Thyroid gland (tissue), 4 donors: Measurements from ENCODE around the gene HACD2. TPM values are rescaled to one million over a fixed set of nuclear protein-coding genes. Genes with fewer than 3 reads are reported as not detected.

Experiments used
- DNase-seq, 2 donors: peaks; one replicate each; pipeline ENCODE4 v3.0.0-alpha.2; 2019
- H3K27ac ChIP-seq, 3 donors: fragments of 200-600 bp; sonication (generic); 1 replicate in 2 of 3; 2 replicates in 1 of 3; pipeline ENCODE4 v1.5.1; 2016 to 2019; ENCODE audit warnings: mild to moderate bottlenecking in 1 of 3, moderate library complexity in 1 of 3
- H3K27me3 ChIP-seq: fragments of 200-600 bp; sonication (generic); one replicate; pipeline ENCODE4 v1.5.1; 2019
- H3K36me3 ChIP-seq, 2 donors: fragments of 200-600 bp; sonication (generic); one replicate each; pipeline ENCODE4 v1.5.1; 2016 to 2019
- H3K4me1 ChIP-seq, 2 donors: fragments of 200-600 bp; sonication (generic); one replicate each; pipeline ENCODE4 v1.5.1; 2017 to 2019
- H3K4me3 ChIP-seq, 3 donors: fragments of 200-600 bp; sonication (generic); replicated peaks in 1 of 3; 1 replicate in 2 of 3; 2 replicates in 1 of 3; pipeline ENCODE4 v1.5.1; 2016; ENCODE audit warnings: mild to moderate bottlenecking in 1 of 3
- H3K9me3 ChIP-seq: fragments of 200-600 bp; sonication (generic); one replicate; pipeline ENCODE4 v1.5.1; 2017
- POLR2A ChIP-seq, 2 donors: fragments of 450-650 bp; IDR thresholded peaks; one replicate each; pipeline ENCODE4 v1.6.1; 2017; ENCODE audit warnings: antibody characterized with exemption in 2 of 2, mild to moderate bottlenecking in 2 of 2, moderate library complexity in 1 of 2
- WGBS, 2 donors: methylation state at CpG; one replicate each; pipeline ENCODE4 v1.1.5; 2017; 5-methylcytosine and 5-hydroxymethylcytosine counted together
- intact Hi-C: fragments of 100-400 bp; cut with DNase I; formaldehyde crosslinking; loops from one replicate; pipeline ENCODE4 v1.15.1; 2023
- total RNA-seq, 4 donors: library from RNA; depleted of rRNA; stranded (reverse); fragments of >200 nt; gene quantifications; one replicate each; pipeline ENCODE4 v1.2.3, GENCODE V29; 2016
- TF ChIP-seq, protein P1 (sequence below), 6 experiments: fragments of 200-600 bp in 3 of 6; fragments of 450-650 bp in 3 of 6; sonication (generic) in 3 of 6; IDR thresholded peaks; one replicate each; pipeline ENCODE4 v1.5.1; 2016 to 2019; ENCODE audit warnings: antibody characterized with exemption in 6 of 6, mild to moderate bottlenecking in 2 of 6, inconsistent platforms in 1 of 6, moderate library complexity in 1 of 6

HACD2 gene
- total RNA-seq, 4 donors from 2014 or later: 27.8 to 38.3 (median 32.2) TPM

DNA sequence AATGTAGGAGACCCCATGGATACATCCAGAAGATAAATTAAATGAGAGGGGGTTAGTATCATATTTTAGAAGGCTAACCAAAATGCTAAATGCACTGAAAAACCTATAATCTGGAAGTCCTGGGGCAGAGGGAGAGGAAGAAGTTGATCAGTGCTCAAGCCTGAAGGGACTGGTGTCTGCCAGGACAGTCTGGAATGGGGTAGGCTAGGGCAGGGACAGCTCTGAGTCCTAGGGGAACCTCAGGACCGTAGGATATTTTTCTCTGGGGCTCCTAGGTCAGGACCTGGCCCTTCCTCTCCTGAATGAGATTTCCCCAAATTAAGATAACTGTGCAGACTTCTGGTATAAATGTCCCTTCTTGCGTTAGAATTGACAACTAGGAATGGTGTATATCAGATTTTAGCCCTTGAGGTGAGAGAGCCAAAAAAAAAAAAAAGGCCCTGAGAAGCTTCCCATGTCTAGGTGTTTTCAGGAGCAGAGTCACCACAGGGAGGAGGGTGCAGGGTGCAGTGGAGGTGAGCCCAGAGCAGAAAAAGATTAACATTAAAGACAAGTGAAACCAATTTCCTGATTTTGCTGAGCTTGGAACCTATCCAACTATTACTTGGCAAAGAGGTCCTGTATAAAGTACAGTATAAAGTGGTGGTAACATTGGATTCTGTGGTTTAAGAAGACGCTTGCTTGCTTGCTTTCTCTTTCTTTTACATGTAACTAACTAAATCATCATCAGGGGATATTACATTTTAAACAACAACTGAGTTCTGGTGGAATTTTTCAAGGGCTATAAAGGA is 63.5 kb downstream of the HACD2 start:
- no peaks in the 10 kb centered on the region for H3K27me3 ChIP-seq
- H3K9me3 ChIP-seq: no peaks in the 10 kb centered on the region
- intact Hi-C loops: no loop called here
- TF ChIP-seq, protein P1, sequence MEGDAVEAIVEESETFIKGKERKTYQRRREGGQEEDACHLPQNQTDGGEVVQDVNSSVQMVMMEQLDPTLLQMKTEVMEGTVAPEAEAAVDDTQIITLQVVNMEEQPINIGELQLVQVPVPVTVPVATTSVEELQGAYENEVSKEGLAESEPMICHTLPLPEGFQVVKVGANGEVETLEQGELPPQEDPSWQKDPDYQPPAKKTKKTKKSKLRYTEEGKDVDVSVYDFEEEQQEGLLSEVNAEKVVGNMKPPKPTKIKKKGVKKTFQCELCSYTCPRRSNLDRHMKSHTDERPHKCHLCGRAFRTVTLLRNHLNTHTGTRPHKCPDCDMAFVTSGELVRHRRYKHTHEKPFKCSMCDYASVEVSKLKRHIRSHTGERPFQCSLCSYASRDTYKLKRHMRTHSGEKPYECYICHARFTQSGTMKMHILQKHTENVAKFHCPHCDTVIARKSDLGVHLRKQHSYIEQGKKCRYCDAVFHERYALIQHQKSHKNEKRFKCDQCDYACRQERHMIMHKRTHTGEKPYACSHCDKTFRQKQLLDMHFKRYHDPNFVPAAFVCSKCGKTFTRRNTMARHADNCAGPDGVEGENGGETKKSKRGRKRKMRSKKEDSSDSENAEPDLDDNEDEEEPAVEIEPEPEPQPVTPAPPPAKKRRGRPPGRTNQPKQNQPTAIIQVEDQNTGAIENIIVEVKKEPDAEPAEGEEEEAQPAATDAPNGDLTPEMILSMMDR (IDR thresholded peaks at IDR 0.05): no peak
- TF ChIP-seq POLR2A (IDR thresholded peaks at IDR 0.05): no peak
- peaks cover 0 to 9% of the 10 kb centered on the region in 2 donors for H3K4me1 ChIP-seq
- no peak overlapping the region for H3K4me3 ChIP-seq
- no peak overlapping the region for H3K27ac ChIP-seq
- 79% methylated on average over 3 of the region's 3 CpGs for WGBS, 2 donors
- no peaks in the 10 kb centered on the region for H3K36me3 ChIP-seq
- no peak for DNase-seq

DNA sequence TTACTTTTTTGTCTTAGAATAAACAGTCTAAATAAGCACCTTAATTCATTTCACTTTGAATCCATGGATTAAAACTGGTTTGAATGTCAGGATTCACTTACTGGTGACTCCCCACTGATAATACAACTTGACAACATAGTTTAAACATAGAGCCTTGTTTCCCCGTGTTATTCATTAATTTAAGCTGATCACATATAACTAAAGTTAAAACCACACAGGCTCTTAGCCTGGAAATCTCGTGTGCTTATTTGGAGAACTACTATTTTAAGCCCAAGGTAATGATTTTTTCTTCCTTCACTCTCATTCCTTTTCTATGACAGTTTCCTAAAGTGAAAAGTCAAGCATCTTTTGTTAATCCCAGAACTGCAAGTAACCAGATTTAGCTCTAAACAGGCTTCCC is 64.2 kb downstream of the HACD2 start:
- H3K36me3 ChIP-seq: no peaks in the 10 kb centered on the region
- TF ChIP-seq, protein P1 (IDR thresholded peaks at IDR 0.05): no peak
- no peak for TF ChIP-seq POLR2A (IDR thresholded peaks at IDR 0.05)
- WGBS, 2 donors: 81 to 87% methylated on average over 2 of the region's 2 CpGs
- H3K27ac ChIP-seq: no peak overlapping the region
- H3K4me3 ChIP-seq: no peak overlapping the region
- no peaks in the 10 kb centered on the region for H3K27me3 ChIP-seq
- H3K4me1 ChIP-seq: peaks cover 0 to 9% of the 10 kb centered on the region in 2 donors
- no peak for DNase-seq
- intact Hi-C loops: no loop called here
- H3K9me3 ChIP-seq: no peaks in the 10 kb centered on the region

DNA sequence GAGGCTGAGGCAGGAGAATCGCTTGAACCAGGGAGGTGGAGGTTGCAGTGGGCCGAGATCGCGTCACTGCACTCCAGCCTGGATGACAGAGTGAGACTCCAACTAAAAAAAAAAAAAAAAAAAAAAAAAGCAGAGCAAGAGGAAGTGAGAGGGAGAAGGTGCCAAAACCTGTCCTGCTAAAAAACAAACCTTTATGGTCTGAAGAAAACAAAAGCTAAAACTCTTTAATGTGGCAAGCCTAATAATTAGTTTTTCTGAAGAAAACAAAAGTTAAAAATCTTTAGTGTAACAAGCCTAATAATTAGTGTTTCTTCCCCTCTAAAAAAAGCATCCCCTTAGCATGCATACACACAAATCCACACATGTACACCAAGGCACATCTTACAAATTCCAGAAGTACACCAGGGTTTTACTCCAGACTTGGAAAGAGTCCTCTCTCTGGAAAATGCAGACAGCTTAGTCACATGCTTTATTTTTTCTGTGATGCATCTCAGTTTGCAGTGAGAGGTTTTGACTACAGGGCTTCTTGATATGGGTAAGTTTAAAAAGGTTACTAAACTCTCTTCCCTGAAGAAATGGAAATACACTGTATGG is 65.9 kb downstream of the HACD2 start:
- Histone ChIP-seq H3K9me3 (no peaks in the 10 kb centered on the region), H3K27ac (no peak overlapping the region)
- intact Hi-C loops: no loop called here

DNA sequence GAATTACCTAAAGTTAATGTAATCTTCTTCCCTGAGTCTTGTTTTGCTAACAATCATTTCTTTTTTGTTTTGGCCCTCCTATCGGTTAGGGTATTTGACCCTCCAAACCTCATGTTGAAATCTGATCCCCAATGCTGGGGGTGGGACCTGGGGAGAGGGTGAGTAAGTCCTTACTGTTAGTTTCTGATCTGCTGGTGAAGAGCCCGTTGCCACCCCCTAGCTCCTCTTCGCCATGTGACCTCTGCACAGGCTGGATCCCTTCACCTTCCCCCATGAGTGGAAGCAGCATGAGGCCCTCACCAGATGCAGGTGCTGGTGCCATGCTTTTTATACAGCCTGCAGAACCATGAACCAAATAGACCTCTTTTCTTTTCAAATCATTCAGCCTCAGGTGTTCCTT is 73.1 kb downstream of the HACD2 start:
- intact Hi-C loops: no loop called here
- 86% methylated on average over 3 of the region's 3 CpGs for WGBS, 2 donors
- no peak overlapping the region for H3K4me3 ChIP-seq
- no peak overlapping the region for H3K27ac ChIP-seq
- no peak for TF ChIP-seq POLR2A (IDR thresholded peaks at IDR 0.05)
- TF ChIP-seq, protein P1 (IDR thresholded peaks at IDR 0.05): no peak
- no peaks in the 10 kb centered on the region for H3K9me3 ChIP-seq
- no peak for DNase-seq
- no peaks in the 10 kb centered on the region for H3K4me1 ChIP-seq
- no peaks in the 10 kb centered on the region for H3K27me3 ChIP-seq
- H3K36me3 ChIP-seq: no peaks in the 10 kb centered on the region

More for the DNA sequence above, 65.9 kb downstream of the HACD2 start:
- Histone ChIP-seq H3K4me1 (peaks cover 0 to 9% of the 10 kb centered on the region in 2 donors), H3K27me3 (no peaks in the 10 kb centered on the region), H3K36me3 (no peaks in the 10 kb centered on the region), H3K4me3 (no peak overlapping the region)
- TF ChIP-seq, protein P1 (IDR thresholded peaks at IDR 0.05): no peak
- no peak for TF ChIP-seq POLR2A (IDR thresholded peaks at IDR 0.05)
- WGBS, 2 donors: 87 to 92% methylated on average over 4 of the region's 4 CpGs
- DNase-seq: no peak

DNA sequence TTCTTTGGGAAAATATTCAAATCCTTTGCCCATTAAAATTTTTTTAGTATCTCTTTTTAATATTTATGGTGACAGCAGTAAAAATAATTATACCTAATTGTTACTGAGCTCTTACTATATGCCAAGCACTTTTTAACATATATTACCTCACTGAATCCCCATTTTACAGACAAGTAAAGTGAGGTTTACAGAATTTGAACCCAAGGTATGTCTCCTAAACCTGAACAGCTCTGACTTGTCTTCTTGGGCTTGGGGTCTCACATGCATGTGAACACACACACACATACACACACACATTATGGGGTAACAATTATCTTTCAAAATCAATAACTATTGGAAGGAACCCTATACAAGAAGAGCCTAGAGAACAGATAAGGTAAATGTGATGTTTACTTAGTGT is 73.8 kb downstream of the HACD2 start:
- DNase-seq: no peak
- Histone ChIP-seq H3K9me3 (no peaks in the 10 kb centered on the region), H3K4me3 (no peak overlapping the region), H3K36me3 (no peaks in the 10 kb centered on the region), H3K27me3 (no peaks in the 10 kb centered on the region), H3K4me1 (no peaks in the 10 kb centered on the region), H3K27ac (no peak overlapping the region)
- TF ChIP-seq POLR2A (IDR thresholded peaks at IDR 0.05): no peak
- TF ChIP-seq, protein P1 (IDR thresholded peaks at IDR 0.05): no peak
- intact Hi-C loops: no loop called here
